ENCODE measurements around the gene MORN4.
"Not testable (repeated sequence)": the region's sequence is repeated elsewhere in the genome, so short reads cannot be mapped to it uniquely, and the experiment has no call there.

MORN4 gene

GRCh38 chr10:97596101-97597082 lies 36.9 kb downstream of the MORN4 start:
- peak; percentile 93 for DNase-seq

GRCh38 chr10:97593421-97593820 lies 39.9 kb downstream of the MORN4 start:
- peak; percentile 39 for DNase-seq

- no peak for DNase-seq
Measured at GRCh38 chr10:97590748-97591495, 42.4 kb downstream of the MORN4 start.

GRCh38 chr10:97590082-97590747 lies 43.1 kb downstream of the MORN4 start:
- no peak for DNase-seq

GRCh38 chr10:97589479-97589878 lies 43.8 kb downstream of the MORN4 start, which contains the start of gene C10orf62:
TSS of gene C10orf62 (plus strand) at chr10:97589721. CDS start at chr10:97589898, 177 bp downstream.
- no peak for DNase-seq

GRCh38 chr10:97587183-97587582 lies 46.1 kb downstream of the MORN4 start:
- DNase-seq = no peak

- DNase-seq = no peak
Measured at GRCh38 chr10:97585439-97585811, 47.9 kb downstream of the MORN4 start.

GRCh38 chr10:97584798-97585438 lies 48.4 kb downstream of the MORN4 start:
- no peak for DNase-seq

- peak; percentile 67 for DNase-seq
Measured at GRCh38 chr10:97584060-97584797, 49.1 kb downstream of the MORN4 start, which contains the start of gene HOGA1. TSS of gene HOGA1 (plus strand) at chr10:97584389. CDS start at chr10:97584704, 315 bp downstream.

GRCh38 chr10:97583476-97583875 lies 49.8 kb downstream of the MORN4 start:
- no peak for DNase-seq

- no peak for DNase-seq
Measured at GRCh38 chr10:97582169-97582568, 51.1 kb downstream of the MORN4 start.

- no peak for DNase-seq
Measured at GRCh38 chr10:97580421-97581367, 52.6 kb downstream of the MORN4 start.

GRCh38 chr10:97578171-97578844 lies 55.0 kb downstream of the MORN4 start:
- DNase-seq = no peak

- no peak for DNase-seq
Measured at GRCh38 chr10:97577701-97578100, 55.6 kb downstream of the MORN4 start.

GRCh38 chr10:97576487-97576886 lies 56.8 kb downstream of the MORN4 start:
- not testable (repeated sequence) for DNase-seq

- DNase-seq = peak; percentile 20
Measured at GRCh38 chr10:97575127-97575668, 58.1 kb downstream of the MORN4 start.

- peak; percentile 72 for DNase-seq
Measured at GRCh38 chr10:97574374-97575126, 58.8 kb downstream of the MORN4 start.

GRCh38 chr10:97573672-97574071 lies 59.6 kb downstream of the MORN4 start:
- DNase-seq = no peak

GRCh38 chr10:97573021-97573420 lies 60.3 kb downstream of the MORN4 start:
- DNase-seq = no peak
